Raji (cell line): ENCODE results near the gene ELOB.

ENCODE experiments used
- POLR2A ChIP-seq: IDR thresholded peaks from 2 replicates; pipeline ENCODE4 v1.6.1; 2011; ENCODE audit warnings: low read depth, low read length, control low read depth; ENCODE audit not compliant: insufficient read depth

ELOB gene

DNA sequence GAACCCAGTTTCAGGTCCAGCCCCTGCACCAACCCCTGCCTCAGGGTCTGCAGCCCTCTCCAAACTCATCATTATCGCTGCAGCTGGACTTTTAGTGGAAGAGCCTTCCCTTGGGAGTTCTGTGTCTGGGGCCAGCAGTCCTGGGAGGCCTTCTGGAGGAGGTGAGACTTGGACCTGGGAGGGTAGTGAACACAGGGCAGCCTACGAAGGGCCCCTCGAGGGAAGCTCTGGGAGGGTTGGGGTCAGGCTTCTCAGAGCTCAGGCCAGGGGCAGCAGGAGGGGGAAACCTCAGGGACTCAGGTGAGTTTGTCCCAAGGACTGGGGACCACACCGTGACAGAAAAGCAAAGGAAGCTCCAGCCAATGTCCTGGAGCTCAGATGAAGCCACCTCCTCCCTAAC, 35.9 kb downstream of the ELOB start:
- TF ChIP-seq POLR2A: no peak

DNA sequence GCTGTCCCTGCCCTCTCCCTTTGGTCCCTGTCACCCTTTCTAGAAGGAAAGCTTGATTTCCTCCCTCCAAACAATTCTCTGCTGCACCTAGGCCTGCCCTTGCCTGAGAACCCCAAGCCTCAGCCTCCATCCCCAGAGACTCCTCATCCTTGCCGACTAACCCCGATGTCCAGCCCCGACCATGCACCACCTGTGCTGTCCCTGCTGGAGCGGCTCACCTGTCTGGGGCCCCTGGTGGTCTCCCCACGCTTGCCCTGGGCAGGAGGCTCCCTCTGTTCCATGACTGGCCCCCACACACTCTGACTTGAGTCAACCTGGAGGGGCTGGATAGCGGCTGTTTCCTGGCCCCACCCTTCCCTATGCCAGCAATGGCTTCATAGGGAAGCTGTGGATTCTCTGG, 36.6 kb downstream of the ELOB start:
- no peak for TF ChIP-seq POLR2A

DNA sequence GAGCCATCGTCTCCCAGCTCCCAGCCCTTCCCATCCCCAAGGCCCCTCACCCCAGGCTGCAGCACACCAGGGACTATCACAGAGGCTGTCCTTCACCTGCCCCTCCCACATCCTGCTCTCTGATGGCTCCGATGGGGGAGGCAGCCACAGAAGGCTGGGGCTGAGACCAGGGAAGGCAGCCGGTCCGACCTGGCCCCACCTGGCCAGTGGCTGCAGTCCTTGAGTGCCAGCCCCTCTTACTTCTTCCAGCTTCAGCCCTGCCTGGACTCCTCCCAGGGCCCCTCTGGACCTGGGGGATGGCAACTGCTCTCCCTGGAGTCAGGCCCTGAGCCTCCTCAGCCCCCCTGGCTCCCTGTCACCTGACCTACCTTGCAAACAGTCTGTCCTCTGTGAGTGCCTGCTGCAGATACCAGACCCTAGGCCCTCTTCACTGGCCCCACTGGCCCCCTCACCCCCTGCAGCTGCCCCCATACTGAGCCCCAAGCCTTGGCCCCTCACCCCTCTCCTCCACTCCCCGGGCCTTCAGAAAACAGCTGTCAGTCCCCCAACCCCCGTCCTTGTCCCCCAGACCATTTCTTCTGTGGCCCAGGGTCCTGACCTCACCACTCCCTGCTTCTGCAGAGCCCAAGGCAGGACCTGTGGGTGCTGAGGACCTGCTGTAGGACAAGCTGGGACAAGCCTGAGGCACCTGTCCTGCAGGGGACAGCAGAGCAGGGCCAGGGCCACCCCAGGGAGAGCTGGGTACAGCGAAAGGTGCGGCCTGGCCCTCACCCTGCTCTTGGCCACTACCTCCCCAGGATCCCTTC, 37.3 kb downstream of the ELOB start:
- TF ChIP-seq POLR2A: no peak

DNA sequence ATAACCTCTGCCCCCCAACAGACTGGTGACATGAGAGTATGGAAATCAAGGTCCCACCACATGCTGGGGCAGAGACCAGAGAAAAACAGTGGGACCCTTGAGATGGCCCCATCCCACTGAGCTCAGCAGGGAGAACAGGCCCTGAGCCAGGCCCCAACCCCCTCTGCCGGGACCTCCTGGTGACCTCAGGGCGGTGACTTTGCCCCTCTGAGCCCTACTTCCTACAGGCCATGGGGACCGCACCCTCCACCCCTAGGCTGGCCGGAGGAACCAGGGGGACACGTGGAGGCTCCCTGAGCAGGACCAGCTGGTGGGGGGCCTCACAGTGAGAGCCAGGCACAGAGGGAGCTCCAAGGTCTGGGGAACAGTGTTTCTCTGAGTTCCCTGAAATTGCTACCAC, 38.5 kb downstream of the ELOB start:
- TF ChIP-seq POLR2A: no peak

DNA sequence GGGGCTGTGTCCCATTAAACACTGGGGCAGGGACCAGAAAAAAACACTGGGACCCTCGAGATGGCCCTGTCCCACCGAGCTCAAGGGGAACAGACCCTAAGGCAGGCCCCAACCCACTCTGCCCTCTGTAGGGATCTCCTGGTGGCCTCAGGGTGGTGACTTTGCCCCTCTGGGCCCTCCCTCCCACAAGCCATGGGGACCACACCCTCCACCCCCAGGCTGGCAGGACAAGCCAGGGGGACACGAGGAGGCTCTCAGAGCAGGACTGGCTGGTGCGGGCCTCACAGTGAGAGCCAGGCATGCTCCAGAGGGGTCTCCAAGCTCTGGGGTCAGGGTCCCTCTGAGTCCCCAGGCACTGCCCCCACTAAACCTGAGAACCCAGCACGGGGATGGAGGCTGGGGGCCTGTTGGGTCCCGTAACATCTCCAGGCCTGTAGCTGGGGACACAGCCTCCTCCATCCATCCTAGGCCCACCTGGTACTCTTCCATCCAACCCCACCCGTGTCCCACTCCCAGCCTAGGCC, 39.1 kb downstream of the ELOB start:
- TF ChIP-seq POLR2A: no peak

DNA sequence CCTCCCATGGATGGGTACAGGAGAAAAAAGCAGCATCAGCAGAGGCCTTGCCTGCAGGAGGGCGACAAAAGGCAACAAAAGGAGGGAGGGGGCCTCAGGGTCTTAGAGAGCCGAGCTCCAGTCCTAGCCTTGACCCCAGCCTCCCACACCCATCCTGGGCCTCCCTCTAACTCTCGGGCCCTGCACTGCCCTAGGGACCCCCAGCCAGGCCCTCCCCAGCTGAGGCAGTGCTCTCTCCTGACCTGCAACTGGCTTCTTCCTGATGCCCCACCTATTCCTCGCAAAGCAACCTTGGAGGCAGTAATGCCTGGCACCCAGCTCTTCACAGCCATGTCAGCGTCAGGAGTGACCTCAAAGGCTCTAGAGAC, 39.9 kb downstream of the ELOB start:
- no peak for TF ChIP-seq POLR2A

DNA sequence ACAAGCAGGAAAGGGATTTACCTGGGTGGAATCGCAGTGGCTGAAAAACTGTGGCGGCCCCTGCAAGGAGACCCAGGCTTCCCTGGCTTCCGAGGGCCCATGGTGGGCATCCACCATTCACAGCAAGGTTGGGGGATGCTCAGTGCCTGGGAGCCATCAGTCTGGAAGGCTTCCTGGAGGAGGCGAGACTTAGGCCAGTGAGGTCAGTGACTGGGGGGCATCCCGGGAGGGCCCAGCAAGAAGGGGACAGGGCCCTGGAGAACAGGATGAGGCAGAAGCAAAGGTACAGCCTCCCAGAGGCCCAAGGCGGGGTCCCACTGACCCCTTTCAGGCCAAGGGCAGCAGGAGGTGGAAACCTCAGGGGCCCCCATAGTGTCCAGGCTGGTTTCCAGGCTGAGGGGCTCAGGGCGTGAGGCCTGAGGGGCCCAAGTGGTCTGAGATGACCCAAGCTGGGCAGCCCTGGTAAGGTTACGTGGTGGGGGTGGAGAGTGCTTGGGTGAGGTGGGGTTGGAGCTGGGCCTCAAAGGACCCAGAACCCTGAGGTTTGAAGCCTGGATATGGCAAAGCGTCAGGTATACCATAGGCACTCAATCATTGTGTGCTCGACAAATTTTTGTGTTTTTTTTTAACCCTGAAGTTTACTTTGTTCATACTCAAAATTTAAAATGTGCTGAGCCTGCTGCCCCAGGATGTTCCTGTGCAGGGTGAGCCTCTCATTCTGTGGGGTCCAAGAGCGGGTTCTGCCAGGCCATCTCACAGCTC, 40.4 kb downstream of the ELOB start:
- TF ChIP-seq POLR2A: no peak

DNA sequence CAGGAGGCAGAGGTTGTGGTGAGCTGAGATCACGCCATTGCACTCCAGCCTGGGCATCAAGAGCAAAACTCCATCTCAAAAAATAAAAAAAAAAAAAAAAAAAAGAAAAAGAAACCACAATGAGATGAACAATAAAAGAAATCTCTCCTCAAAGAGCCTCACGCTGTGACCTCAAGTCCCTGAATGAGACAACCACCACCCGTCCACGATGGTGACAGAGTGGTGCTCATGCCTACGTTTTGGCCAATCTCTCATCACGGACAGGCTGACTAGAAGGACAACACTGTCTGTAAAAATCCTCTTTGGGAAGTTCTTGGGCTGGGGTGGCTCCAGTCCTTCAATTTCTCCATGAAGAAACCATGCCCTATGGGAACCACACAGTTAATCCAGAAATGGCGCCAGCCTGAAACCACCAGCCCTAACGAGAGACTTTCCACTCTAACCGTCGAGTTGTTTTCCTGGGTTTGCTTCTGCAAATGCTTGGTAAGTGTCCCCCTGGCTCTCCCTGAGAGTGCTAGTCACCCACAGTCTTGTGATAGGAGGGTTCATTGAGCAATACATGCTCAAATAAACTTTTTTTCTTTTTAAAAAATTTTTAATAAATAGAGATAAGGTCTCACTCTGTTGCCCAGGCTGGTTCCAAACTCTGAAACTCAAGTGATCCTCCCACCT, 42.1 kb downstream of the ELOB start:
- TF ChIP-seq POLR2A: no peak

DNA sequence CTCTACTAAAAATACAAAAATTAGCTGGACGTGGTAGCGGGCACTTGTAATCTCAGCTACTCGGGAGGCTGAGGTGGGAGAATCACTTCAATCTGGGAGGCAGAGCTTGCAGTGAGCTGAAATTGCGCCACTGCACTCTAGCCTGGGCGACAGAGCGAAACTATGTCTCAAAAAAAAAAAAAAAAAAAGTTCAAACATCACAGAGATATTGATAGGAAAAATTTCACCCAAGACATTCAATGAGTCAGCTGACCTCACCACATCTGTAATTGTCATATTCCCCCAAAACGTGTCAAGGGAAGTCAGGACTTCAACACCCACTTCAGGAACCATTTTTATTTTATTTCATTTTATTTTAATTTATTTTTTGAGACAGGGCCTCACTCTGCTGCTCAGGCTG, 49.0 kb downstream of the ELOB start:
- TF ChIP-seq POLR2A: no peak

DNA sequence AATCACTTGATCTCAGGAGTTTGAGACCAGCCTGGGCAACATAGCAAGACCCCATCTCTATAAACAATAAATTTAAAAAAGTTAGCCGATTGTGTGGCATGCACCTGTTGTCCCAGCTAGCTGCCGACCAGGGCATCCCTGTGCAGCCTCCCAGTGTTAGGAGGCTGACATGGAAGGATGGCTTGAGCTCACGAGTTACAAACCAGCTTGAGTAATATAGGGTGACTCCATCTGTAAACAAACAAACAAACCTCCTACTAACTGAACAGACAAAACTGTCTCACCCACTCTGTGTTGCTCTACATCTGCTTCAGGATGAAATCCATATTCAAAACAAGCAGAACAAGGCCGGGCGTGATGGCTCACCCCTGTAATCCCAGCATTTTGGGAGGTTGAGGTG, 50.2 kb downstream of the ELOB start:
- TF ChIP-seq POLR2A: no peak

DNA sequence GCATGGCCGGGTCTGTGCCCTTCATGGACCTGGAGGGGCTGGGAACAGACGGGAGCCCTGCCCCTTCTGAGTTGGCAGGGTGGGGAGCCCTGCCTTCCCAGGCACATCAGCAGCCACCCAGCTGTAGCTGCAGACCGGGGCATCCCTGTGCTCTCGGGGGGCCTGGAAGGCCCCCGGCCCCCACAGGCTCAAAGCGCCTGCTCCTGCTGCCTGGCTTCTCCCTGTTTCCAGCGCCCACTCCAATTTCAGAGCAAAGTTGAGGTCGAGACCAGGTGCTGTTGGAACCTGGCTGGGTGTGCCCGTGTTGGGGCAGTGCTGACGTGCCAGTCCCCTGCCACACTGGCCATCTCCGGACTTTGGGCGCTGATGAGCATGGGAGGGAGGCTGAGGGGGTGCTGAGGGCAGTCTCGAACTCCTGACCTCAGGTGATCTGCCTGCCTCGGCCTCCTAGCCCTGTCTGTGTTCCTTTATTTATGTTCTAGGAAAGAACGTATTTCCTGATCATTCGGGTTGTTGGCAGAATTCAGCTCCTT, 52.2 kb downstream of the ELOB start:
- TF ChIP-seq POLR2A: no peak

DNA sequence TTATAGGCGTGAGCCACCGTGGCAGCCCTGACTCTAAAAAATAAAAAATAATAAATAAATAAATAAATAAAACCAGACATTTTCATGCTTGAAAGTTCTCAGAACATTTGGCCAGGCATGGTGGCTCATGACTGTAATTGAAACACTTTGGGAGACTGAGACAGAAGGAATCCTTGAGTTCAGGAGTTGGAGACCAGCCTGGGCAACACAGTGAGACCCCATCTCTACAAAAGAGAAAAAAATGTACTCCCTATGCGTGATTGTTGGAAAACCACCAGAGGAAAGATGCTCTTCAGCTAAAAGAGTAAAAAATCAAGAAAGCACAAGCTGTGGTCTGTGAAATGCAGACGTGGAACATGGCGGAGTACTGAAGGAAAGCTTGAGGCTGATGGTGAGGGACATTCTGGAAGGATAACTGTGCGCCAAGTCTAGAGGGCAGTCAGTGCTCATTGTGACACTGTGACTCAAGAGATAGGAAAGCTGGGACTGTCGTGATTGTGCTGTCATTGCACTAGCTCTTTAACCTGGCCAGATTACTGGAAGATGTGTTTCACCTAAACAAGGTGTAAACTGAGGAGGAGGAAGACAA, 52.9 kb downstream of the ELOB start:
- no peak for TF ChIP-seq POLR2A
